ENCODE data around the gene ZNF398. TPM values are rescaled to one million over a fixed set of nuclear protein-coding genes. Genes with fewer than 3 reads are reported as not detected.

The ZNF398 gene
- total and polyA plus RNA-seq, 4 donors, result 2.6 to 14.1 (median 7.9) TPM

GRCh38 chr7:149214020-149214720, 66.9 kb downstream of the ZNF398 start:
- Histone ChIP-seq H3K27me3 (ENCODE audit: control insufficient read depth in 1 of 2, insufficient read depth in 2 of 2, low read length in 1 of 2) (no peaks in the 10 kb centered on the region), H3K36me3 (ENCODE audit: control insufficient read depth in 1 of 2, insufficient read depth in 2 of 2, low read length in 1 of 2) (peaks cover 14 to 17% of the 10 kb centered on the region in 2 donors), H3K9me3 (ENCODE audit: control insufficient read depth, low read length) (no peaks in the 10 kb centered on the region), H3K27ac (ENCODE audit: low read depth in 1 of 2, low read length in 2 of 2) (no peak overlapping the region), H3K4me1 (ENCODE audit: control insufficient read depth in 1 of 2, insufficient read depth in 2 of 2, low read length in 2 of 2) (no peaks in the 10 kb centered on the region), H3K4me3 (ENCODE audit: low read length in 2 of 2) (no peak overlapping the region)
- no peak for ATAC-seq (ENCODE audit: low FRiP score)
- no peak for DNase-seq
- WGBS, 2 donors, result 66 to 68% methylated on average over 7 of the region's 7 CpGs
- intact Hi-C loops (cut with DNase I), result no loop called here

- intact Hi-C loops (cut with DNase I), result no loop called here
- WGBS, 2 donors, result 70 to 76% methylated on average over 2 of the region's 2 CpGs
- DNase-seq (no peak), ATAC-seq (ENCODE audit: low FRiP score) (no peak)
- H3K27ac ChIP-seq (ENCODE audit: low read depth in 1 of 2, low read length in 2 of 2), result no peak overlapping the region
- no peak overlapping the region for H3K4me3 ChIP-seq (ENCODE audit: low read length in 2 of 2)
- no peaks in the 10 kb centered on the region for H3K27me3 ChIP-seq (ENCODE audit: control insufficient read depth in 1 of 2, insufficient read depth in 2 of 2, low read length in 1 of 2)
- H3K4me1 ChIP-seq (ENCODE audit: control insufficient read depth in 1 of 2, insufficient read depth in 2 of 2, low read length in 2 of 2), result no peaks in the 10 kb centered on the region
- peaks cover 9 to 15% of the 10 kb centered on the region in 2 donors for H3K36me3 ChIP-seq (ENCODE audit: control insufficient read depth in 1 of 2, insufficient read depth in 2 of 2, low read length in 1 of 2)
- no peaks in the 10 kb centered on the region for H3K9me3 ChIP-seq (ENCODE audit: control insufficient read depth, low read length)
Measured at GRCh38 chr7:149216402-149216801, 69.1 kb downstream of the ZNF398 start.

DNA sequence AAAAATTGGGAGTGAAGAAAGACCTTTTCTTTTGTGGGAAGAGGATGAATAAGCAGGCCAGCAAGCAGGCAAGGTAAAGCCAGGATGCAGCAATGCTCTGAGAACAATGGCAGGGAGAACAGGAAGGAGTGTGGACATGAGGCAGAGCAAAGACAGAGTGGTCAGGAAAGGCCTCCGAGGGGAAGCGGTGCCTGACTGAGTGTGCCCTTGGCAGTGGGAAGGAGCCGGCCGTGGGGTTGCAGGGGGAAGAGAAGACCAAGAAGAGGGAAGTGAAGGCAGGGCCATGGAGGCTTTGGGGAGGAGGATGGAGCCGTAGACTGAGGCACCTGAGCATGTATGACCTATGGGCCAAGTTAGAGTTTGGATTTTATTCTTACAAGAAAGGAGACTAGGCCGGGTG, 70.3 kb downstream of the ZNF398 start:
- Histone ChIP-seq H3K27me3 (ENCODE audit: control insufficient read depth in 1 of 2, insufficient read depth in 2 of 2, low read length in 1 of 2) (no peaks in the 10 kb centered on the region), H3K36me3 (ENCODE audit: control insufficient read depth in 1 of 2, insufficient read depth in 2 of 2, low read length in 1 of 2) (peaks cover 8 to 12% of the 10 kb centered on the region in 2 donors), H3K27ac (ENCODE audit: low read depth in 1 of 2, low read length in 2 of 2) (no peak overlapping the region), H3K4me3 (ENCODE audit: low read length in 2 of 2) (no peak overlapping the region), H3K9me3 (ENCODE audit: control insufficient read depth, low read length) (no peaks in the 10 kb centered on the region), H3K4me1 (ENCODE audit: control insufficient read depth in 1 of 2, insufficient read depth in 2 of 2, low read length in 2 of 2) (no peaks in the 10 kb centered on the region)
- intact Hi-C loops (cut with DNase I), result no loop called here
- ATAC-seq (ENCODE audit: low FRiP score) (no peak), DNase-seq (peak in 1 of 2 donors; percentile 67)
- 84 to 92% methylated on average over 6 of the region's 6 CpGs for WGBS, 2 donors

GRCh38 chr7:149218469-149219420, 71.5 kb downstream of the ZNF398 start:
- Histone ChIP-seq H3K4me3 (ENCODE audit: low read length in 2 of 2) (no peak overlapping the region), H3K36me3 (ENCODE audit: control insufficient read depth in 1 of 2, insufficient read depth in 2 of 2, low read length in 1 of 2) (peaks cover 8 to 12% of the 10 kb centered on the region in 2 donors), H3K27me3 (ENCODE audit: control insufficient read depth in 1 of 2, insufficient read depth in 2 of 2, low read length in 1 of 2) (no peaks in the 10 kb centered on the region), H3K27ac (ENCODE audit: low read depth in 1 of 2, low read length in 2 of 2) (no peak overlapping the region), H3K4me1 (ENCODE audit: control insufficient read depth in 1 of 2, insufficient read depth in 2 of 2, low read length in 2 of 2) (no peaks in the 10 kb centered on the region), H3K9me3 (ENCODE audit: control insufficient read depth, low read length) (no peaks in the 10 kb centered on the region)
- 74% methylated on average over 10 of the region's 10 CpGs for WGBS, 2 donors
- DNase-seq (no peak), ATAC-seq (ENCODE audit: low FRiP score) (no peak)
- intact Hi-C loops (cut with DNase I), result no loop called here

- Histone ChIP-seq H3K9me3 (ENCODE audit: control insufficient read depth, low read length) (no peaks in the 10 kb centered on the region), H3K27me3 (ENCODE audit: control insufficient read depth in 1 of 2, insufficient read depth in 2 of 2, low read length in 1 of 2) (no peaks in the 10 kb centered on the region), H3K4me3 (ENCODE audit: low read length in 2 of 2) (no peak overlapping the region), H3K4me1 (ENCODE audit: control insufficient read depth in 1 of 2, insufficient read depth in 2 of 2, low read length in 2 of 2) (no peaks in the 10 kb centered on the region), H3K27ac (ENCODE audit: low read depth in 1 of 2, low read length in 2 of 2) (no peak overlapping the region), H3K36me3 (ENCODE audit: control insufficient read depth in 1 of 2, insufficient read depth in 2 of 2, low read length in 1 of 2) (peaks cover 13% of the 10 kb centered on the region in 2 donors)
- DNase-seq, result no peak
- intact Hi-C loops (cut with DNase I), result no loop called here
- WGBS, 2 donors, result 54 to 67% methylated on average over 6 of the region's 6 CpGs
- ATAC-seq (ENCODE audit: low FRiP score), result no peak
Measured at GRCh38 chr7:149220534-149220933, 73.3 kb downstream of the ZNF398 start.

DNA sequence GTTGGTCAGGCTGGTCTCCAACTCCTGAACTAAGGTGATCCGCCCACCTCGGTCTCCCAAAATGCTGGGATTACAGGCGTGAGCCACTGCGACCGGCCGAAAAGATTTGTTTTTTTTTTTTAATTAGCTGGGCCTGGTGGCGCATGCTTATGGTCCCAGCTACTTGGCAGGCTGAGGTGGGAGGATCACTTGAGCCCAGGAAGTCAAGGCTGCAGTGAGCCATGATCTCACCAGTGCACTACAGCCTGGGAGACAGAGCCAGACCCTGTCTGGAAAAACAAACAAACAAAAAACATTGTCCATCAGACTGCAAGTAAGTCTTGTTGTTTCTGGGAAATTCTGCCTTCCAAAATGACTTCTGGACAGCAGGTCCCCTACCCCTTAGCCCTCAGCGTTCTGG, 75.9 kb downstream of the ZNF398 start:
- intact Hi-C loops (cut with DNase I), result no loop called here
- WGBS, 2 donors, result 92% methylated on average over 8 of the region's 8 CpGs
- H3K27me3 ChIP-seq (ENCODE audit: control insufficient read depth in 1 of 2, insufficient read depth in 2 of 2, low read length in 1 of 2), result no peaks in the 10 kb centered on the region
- DNase-seq (no peak), ATAC-seq (ENCODE audit: low FRiP score) (no peak)
- H3K4me1 ChIP-seq (ENCODE audit: control insufficient read depth in 1 of 2, insufficient read depth in 2 of 2, low read length in 2 of 2), result no peaks in the 10 kb centered on the region
- H3K9me3 ChIP-seq (ENCODE audit: control insufficient read depth, low read length), result no peaks in the 10 kb centered on the region
- no peak overlapping the region for H3K27ac ChIP-seq (ENCODE audit: low read depth in 1 of 2, low read length in 2 of 2)
- no peak overlapping the region for H3K4me3 ChIP-seq (ENCODE audit: low read length in 2 of 2)
- peaks cover 8 to 11% of the 10 kb centered on the region in 2 donors for H3K36me3 ChIP-seq (ENCODE audit: control insufficient read depth in 1 of 2, insufficient read depth in 2 of 2, low read length in 1 of 2)

GRCh38 chr7:149223761-149224160, 76.5 kb downstream of the ZNF398 start:
- Histone ChIP-seq H3K9me3 (ENCODE audit: control insufficient read depth, low read length) (no peaks in the 10 kb centered on the region), H3K4me1 (ENCODE audit: control insufficient read depth in 1 of 2, insufficient read depth in 2 of 2, low read length in 2 of 2) (no peaks in the 10 kb centered on the region), H3K4me3 (ENCODE audit: low read length in 2 of 2) (no peak overlapping the region), H3K27ac (ENCODE audit: low read depth in 1 of 2, low read length in 2 of 2) (no peak overlapping the region), H3K27me3 (ENCODE audit: control insufficient read depth in 1 of 2, insufficient read depth in 2 of 2, low read length in 1 of 2) (no peaks in the 10 kb centered on the region), H3K36me3 (ENCODE audit: control insufficient read depth in 1 of 2, insufficient read depth in 2 of 2, low read length in 1 of 2) (peaks cover 7 to 9% of the 10 kb centered on the region in 2 donors)
- intact Hi-C loops (cut with DNase I), result no loop called here
- WGBS, 2 donors, result 97% methylated on average over 31 to 39 of the region's 39 CpGs
- ATAC-seq (ENCODE audit: low FRiP score), result no peak
- DNase-seq, result peak in 1 of 2 donors; percentile 51

- DNase-seq, result peak in 1 of 2 donors; percentile 67
- Histone ChIP-seq H3K27ac (ENCODE audit: low read depth in 1 of 2, low read length in 2 of 2) (no peak overlapping the region), H3K36me3 (ENCODE audit: control insufficient read depth in 1 of 2, insufficient read depth in 2 of 2, low read length in 1 of 2) (peaks cover 6 to 7% of the 10 kb centered on the region in 2 donors), H3K4me3 (ENCODE audit: low read length in 2 of 2) (no peak overlapping the region), H3K27me3 (ENCODE audit: control insufficient read depth in 1 of 2, insufficient read depth in 2 of 2, low read length in 1 of 2) (no peaks in the 10 kb centered on the region), H3K4me1 (ENCODE audit: control insufficient read depth in 1 of 2, insufficient read depth in 2 of 2, low read length in 2 of 2) (no peaks in the 10 kb centered on the region), H3K9me3 (ENCODE audit: control insufficient read depth, low read length) (no peaks in the 10 kb centered on the region)
- ATAC-seq (ENCODE audit: low FRiP score), result no peak
- WGBS, 2 donors, result 97% methylated on average over 34 to 37 of the region's 37 CpGs
- intact Hi-C loops (cut with DNase I), result no loop called here
Measured at GRCh38 chr7:149224352-149224751, 77.1 kb downstream of the ZNF398 start.

Data from aorta (tissue), 5 donors.